T-helper 9 cell (primary cell): Measurements from ENCODE around the gene KRT28.
"Not testable (repeated sequence)": the region's sequence is repeated elsewhere in the genome, so short reads cannot be mapped to it uniquely, and the experiment has no call there.

Experiments
- DNase-seq: peaks from one replicate; pipeline ENCODE4 v3.0.0-alpha.2; 2020

The KRT28 gene

DNA sequence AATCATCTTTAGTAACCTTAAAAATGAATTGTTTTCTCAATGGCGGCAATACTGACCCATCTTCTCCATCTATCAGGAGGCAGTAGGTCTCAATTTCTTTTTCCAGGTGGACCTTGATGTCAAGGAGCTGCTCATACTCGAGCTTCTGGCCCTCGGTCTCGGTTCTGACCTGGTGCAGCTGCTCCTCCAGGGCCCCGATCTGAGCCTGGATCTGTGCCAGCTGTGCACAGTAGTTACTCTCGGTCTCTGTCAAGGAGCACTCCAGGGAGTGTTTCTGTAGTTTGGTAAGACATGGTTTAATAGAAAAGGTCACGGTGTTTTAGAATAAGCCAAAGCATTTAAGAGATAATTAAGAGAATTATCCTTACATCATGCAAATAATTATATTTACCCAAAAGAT is 22.3 kb downstream of the KRT28 start:
- DNase-seq, result no peak

DNA sequence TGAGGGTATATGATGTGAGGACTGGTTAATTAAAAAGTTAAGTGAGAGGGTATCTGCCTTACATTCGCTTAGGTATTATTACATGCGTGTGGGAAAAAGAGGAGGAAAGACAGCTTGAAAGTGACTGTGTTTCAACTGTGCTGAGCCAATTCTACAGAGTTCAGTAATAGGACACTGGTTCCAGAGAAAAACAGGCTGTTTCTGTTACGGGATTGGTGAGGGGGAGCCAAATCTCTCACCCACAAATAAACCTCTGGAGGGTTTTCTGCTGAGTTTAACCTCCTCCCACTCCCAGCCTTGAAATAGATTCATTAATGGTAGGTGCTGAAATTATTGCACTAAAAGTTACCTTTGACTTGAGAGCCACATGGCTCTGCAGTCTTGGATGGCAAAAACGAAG is 23.8 kb downstream of the KRT28 start:
- no peak for DNase-seq

GRCh38 chr17:40772101-40772500 is 27.7 kb downstream of the KRT28 start, which contains the start of gene KRT26:
Gene KRT26, minus strand, starts transcription at chr17:40772201. Its CDS starts 88 bp downstream, at chr17:40772113.
- DNase-seq, result no peak

DNA sequence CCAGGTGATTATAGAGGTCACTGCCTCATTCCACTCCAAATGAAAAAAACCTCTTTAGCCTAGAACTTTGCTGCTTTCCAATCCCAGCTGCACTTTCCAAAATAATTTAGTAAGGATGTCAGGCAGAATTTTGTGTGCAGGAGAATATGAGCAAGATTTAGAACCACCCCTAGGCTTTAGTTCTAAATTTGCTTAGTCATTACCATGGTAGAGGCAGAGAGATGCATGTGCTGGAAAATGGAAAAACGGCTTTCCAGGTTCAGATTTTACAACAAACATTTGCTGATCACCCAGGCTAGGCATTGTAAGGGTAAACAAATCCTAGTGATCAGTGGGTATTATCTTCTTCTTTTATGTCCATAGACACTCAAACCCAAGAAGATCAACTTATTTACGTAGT is 34.1 kb downstream of the KRT28 start:
- no peak for DNase-seq

DNA sequence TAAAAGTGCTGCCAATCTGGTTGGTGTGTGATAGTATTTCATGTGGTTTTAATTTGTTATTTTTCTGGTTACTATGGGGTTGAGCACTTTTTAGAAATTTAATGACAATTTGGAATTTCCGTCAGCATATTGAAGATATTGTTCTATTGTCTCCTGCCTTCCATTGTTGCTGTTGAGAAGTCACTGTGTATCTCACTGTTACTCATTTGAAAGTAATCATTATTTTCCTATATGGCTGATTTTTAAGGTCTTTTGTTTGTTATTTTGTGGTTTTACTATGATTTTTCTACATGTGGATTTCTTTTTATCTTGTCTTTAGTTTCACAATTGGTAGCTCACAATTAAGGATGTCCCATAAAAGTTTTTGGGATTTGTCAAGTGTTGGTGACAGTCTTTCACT is 36.0 kb downstream of the KRT28 start:
- no peak for DNase-seq

DNA sequence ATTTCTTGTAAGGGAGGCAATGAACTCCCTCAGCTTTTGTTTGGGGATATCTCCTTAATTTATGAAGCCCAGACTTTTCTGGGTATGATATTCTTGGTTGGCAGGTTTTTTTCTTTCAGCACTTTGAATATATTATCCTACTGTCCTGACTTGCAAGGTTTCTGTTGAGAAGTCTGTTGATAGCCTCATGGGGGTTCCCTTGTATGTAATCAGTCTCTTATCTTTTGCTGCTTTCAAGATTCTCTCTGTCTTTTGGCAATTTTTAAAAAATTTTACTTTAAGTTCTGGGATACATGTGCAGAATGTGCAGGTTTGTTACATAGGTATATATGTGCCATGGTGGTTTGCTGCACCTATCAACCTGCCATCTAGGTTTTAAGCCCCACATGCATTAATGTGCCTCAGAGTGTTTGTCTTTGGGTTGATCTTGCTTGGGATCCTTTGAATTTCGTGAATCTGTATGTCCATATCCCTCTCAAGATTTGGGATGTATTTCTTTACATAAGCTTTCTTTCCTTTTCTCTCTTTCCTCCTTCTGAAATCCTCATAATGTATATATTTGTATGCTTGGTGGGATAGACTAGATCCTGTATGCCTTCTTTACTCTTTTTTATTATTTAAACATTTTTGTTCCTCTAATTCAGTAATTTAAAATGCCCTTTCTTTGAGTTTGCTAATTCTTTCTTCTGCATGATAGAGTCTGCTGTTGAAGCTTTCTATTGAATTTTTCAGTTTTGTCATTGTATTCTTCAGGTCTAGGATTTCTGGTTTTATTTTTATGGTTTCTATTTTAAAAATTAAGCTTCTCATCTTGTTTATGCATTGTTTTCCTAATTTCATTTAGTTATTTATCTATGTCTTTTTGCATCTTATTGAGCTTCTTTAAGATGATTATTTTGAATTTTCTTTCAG is 39.4 kb downstream of the KRT28 start:
- DNase-seq, result no peak

DNA sequence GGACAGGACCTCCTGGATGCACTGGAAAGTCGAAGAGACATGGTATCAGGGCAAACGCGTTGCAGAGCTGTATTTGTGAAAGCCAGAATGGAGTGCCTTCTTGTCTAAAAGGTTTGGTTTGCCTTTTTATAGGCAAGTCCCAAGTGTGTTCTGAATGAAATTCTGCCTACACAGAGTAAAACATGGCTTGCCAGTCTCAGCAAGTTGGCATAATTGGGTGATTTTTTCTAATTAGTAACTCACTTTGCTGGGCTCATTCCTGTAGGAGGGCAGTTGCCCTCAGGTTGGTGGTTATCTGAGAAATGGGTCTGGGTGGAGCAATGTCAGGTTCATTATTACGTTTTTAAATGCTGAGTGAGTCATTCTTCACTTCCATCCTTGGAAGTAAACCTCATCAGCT is 44.5 kb downstream of the KRT28 start, which contains the start of gene KRT25:
Gene KRT25, minus strand, starts transcription at position 101 of the 400 bp plus-strand sequence. Its CDS starts 60 bp downstream, at position 41.
- no peak for DNase-seq

DNA sequence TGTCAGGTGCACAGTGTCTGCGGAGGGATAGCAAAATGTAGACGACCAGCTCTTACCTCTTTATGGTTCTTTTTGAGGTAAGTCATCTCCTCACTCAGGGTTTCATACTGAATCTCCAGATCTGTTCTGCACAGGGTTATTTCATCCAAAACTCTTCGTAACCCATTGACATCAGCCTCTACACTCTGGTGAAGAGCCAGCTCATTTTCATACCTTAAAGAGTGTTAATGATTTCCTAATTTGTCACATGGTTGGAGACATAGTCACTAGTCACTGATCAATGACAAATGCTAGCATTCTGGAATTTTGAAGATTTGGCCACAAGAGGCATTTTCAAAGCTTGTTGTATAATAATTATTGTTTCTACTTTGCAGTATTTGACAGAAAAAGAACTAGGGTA is 46.0 kb downstream of the KRT28 start:
- DNase-seq, result no peak

- no peak for DNase-seq
These were observed 48.7 kb downstream of the KRT28 start for GRCh38 chr17:40751065-40751464.

DNA sequence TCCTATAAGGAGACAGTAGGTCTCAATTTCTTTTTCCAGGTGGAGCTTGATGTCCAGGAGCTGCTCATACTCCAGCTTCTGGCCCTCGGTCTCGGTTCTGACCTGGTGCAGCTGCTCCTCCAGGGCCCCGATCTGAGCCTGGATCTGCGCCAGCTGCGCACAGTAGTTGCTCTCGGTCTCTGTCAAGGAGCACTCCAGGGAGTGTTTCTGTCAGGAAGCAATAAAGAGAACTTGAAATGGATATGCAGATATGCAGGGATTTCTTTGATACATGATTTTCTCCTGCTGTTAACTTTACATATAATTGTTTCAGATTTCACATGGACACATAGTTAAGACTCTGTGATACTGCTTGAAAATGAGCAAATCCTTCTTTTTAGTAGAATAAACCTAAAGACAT is 49.4 kb downstream of the KRT28 start:
- DNase-seq, result no peak

- not testable (repeated sequence) for DNase-seq
These were observed 51.1 kb downstream of the KRT28 start for GRCh38 chr17:40748666-40749065.
